HepG2 (cell line): ENCODE data around the gene DAB2IP. TPM values are rescaled to one million over a fixed set of nuclear protein-coding genes. Genes with fewer than 3 reads are reported as not detected.

Source experiments
- ELF1 ChIP-seq: sonication (generic); formaldehyde crosslinking; IDR thresholded peaks from 2 replicates; pipeline ENCODE4 v1.4.0; 2020; ENCODE audit warnings: missing genetic modification reagents
- GABPB1 ChIP-seq: IDR thresholded peaks from 2 replicates; pipeline ENCODE4 v1.6.1; 2016; ENCODE audit warnings: mild to moderate bottlenecking, missing genetic modification reagents, moderate library complexity, missing compliant biosample characterization
- HNF4A ChIP-seq: sonication (generic); formaldehyde crosslinking; IDR thresholded peaks from 2 replicates; pipeline ENCODE4 v1.4.0; 2020; ENCODE audit warnings: missing genetic modification reagents
- JDP2 ChIP-seq: sonication (generic); formaldehyde crosslinking; IDR thresholded peaks from 2 replicates; pipeline ENCODE4 v1.8.1; 2022; ENCODE audit warnings: missing genetic modification reagents, borderline replicate concordance
- MEIS2 ChIP-seq: sonication (generic); formaldehyde crosslinking; IDR thresholded peaks from 2 replicates; pipeline ENCODE4 v1.9.0; 2021; ENCODE audit warnings: mild to moderate bottlenecking, missing genetic modification reagents
- MZF1 ChIP-seq: sonication (generic); formaldehyde crosslinking; IDR thresholded peaks from 2 replicates; pipeline ENCODE4 v1.8.1; 2023; ENCODE audit warnings: mild to moderate bottlenecking, missing genetic modification reagents, borderline replicate concordance
- SALL2 ChIP-seq: sonication (generic); formaldehyde crosslinking; IDR thresholded peaks from 2 replicates; pipeline ENCODE4 v1.8.1; 2023; ENCODE audit warnings: mild to moderate bottlenecking, missing genetic modification reagents, inconsistent platforms
- SAP130 ChIP-seq: IDR thresholded peaks from 2 replicates; pipeline ENCODE4 v1.6.1; 2016; ENCODE audit warnings: low read depth
- SATB2 ChIP-seq: sonication (generic); formaldehyde crosslinking; IDR thresholded peaks from 2 replicates; pipeline ENCODE4 v1.5.0; 2020; ENCODE audit warnings: missing genetic modification reagents
- SIX1 ChIP-seq: sonication (generic); formaldehyde crosslinking; IDR thresholded peaks from 2 replicates; pipeline ENCODE4 v1.4.0; 2020; ENCODE audit warnings: missing genetic modification reagents, borderline replicate concordance
- ZBTB7B ChIP-seq: sonication (generic); formaldehyde crosslinking; IDR thresholded peaks from 2 replicates; pipeline ENCODE4 v1.4.0; 2020; ENCODE audit warnings: missing genetic modification reagents
- ZFP41 ChIP-seq: sonication (generic); formaldehyde crosslinking; IDR thresholded peaks from 2 replicates; pipeline ENCODE4 v1.4.0; 2020; ENCODE audit warnings: mild to moderate bottlenecking, missing genetic modification reagents, borderline replicate concordance
- ZNF383 ChIP-seq: sonication (generic); formaldehyde crosslinking; IDR thresholded peaks from 2 replicates; pipeline ENCODE4 v1.4.0; 2020; ENCODE audit warnings: missing genetic modification reagents, mild to moderate bottlenecking, borderline replicate concordance
- ZNF558 ChIP-seq: sonication (generic); formaldehyde crosslinking; IDR thresholded peaks from 2 replicates; pipeline ENCODE4 v1.9.0; 2022; ENCODE audit warnings: mild to moderate bottlenecking, missing genetic modification reagents, borderline replicate concordance
- ZNF703 ChIP-seq: sonication (generic); formaldehyde crosslinking; IDR thresholded peaks from 2 replicates; pipeline ENCODE4 v1.5.1; 2020; ENCODE audit warnings: missing genetic modification reagents, mild to moderate bottlenecking, moderate library complexity, borderline replicate concordance
- ZNF878 ChIP-seq: sonication (generic); formaldehyde crosslinking; IDR thresholded peaks from 2 replicates; pipeline ENCODE4 v1.8.1; 2023; ENCODE audit warnings: mild to moderate bottlenecking, missing genetic modification reagents, moderate library complexity
- polyA plus RNA-seq, 8 experiments: library from polyadenylated mRNA; depleted of rRNA in 3 of 8; stranded (reverse) in 7 of 8; unstranded in 1 of 8; fragments of >200 nt; fragmentation: Illumina TruSeq in 4 of 8; extraction: Trizol in 4 of 8; gene quantifications; 2 replicates each; pipeline versions ENCODE4 v1.2.1 to v1.2.3, GENCODE V29; 2011 to 2016; ENCODE audit warnings: low read depth in 4 of 8, missing spikeins in 1 of 8, mixed read lengths in 1 of 8; ENCODE audit not compliant: insufficient read depth in 1 of 8
- total RNA-seq, 5 experiments: library from RNA; depleted of rRNA; stranded (reverse); fragments of >200 nt; fragmentation: Illumina TruSeq; extraction: Trizol; gene quantifications; 2 replicates each; pipeline ENCODE4 v1.2.3, GENCODE V29; 2016; ENCODE audit warnings: low read depth in 1 of 5
- TF ChIP-seq, protein P1 (sequence below): sonication (generic); formaldehyde crosslinking; IDR thresholded peaks from 2 replicates; pipeline ENCODE4 v1.4.0; 2020; ENCODE audit warnings: missing genetic modification reagents

DAB2IP gene
- total and polyA plus RNA-seq, 2 of the 13 experiments (the other 11 are each of a cell fraction or from before 2014, with no cell fraction given): 25.3 to 37.9 TPM

DNA sequence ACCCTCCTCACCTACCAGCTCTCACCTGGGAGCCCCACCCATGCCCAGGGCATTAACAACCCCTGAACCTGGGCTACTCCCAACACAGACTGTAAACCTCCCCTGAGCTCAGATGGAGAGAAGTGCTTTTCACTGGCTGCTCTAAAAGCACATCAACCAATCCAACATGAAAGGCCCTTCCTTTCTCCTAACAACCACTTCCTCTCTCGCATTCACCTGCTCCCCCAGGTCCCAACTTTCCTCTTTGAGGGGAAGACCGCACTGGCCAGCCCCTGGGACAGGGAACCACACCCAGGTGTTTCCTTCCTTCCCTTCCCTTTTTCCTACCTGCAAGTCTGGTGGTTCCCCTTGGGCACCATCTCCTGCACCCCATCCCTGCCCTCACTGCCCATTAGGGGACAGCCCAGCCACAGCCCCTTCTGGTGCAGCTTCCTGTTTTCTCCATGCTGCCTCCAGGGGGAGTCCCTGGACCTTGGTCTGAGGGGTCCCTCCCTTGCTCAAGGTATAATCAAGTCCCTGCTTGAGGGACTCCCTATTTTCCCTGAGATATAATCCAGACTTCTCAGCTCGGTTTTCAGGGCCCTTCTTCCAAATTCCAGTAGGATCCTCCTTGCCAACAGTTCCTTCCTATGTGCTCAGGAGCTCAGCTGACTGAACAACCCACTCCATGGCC lies 30.5 kb upstream of the DAB2IP start (continued):
- TF ChIP-seq SIX1 (CRISPR knock-in tag) (no peak), ZNF558 (no peak), HNF4A (CRISPR knock-in tag) (peak; percentile 35; the same call in 1 of the 2 replicates), ZNF703 (CRISPR knock-in tag) (no peak), MZF1 (no peak), GABPB1 (CRISPR knock-in tag) (peak; percentile 38; the same call in 1 of the 2 replicates), ELF1 (CRISPR knock-in tag) (peak; percentile 65), SAP130 (no peak), ZBTB7B (CRISPR knock-in tag) (peak; percentile 29; the same call in 1 of the 2 replicates), ZNF878 (CRISPR knock-in tag) (no peak), SATB2 (CRISPR knock-in tag) (no peak), ZNF383 (CRISPR knock-in tag) (no peak), SALL2 (CRISPR knock-in tag) (no peak), ZFP41 (CRISPR knock-in tag) (no peak), MEIS2 (CRISPR knock-in tag) (no peak), JDP2 (no peak)
- TF ChIP-seq, protein P1, sequence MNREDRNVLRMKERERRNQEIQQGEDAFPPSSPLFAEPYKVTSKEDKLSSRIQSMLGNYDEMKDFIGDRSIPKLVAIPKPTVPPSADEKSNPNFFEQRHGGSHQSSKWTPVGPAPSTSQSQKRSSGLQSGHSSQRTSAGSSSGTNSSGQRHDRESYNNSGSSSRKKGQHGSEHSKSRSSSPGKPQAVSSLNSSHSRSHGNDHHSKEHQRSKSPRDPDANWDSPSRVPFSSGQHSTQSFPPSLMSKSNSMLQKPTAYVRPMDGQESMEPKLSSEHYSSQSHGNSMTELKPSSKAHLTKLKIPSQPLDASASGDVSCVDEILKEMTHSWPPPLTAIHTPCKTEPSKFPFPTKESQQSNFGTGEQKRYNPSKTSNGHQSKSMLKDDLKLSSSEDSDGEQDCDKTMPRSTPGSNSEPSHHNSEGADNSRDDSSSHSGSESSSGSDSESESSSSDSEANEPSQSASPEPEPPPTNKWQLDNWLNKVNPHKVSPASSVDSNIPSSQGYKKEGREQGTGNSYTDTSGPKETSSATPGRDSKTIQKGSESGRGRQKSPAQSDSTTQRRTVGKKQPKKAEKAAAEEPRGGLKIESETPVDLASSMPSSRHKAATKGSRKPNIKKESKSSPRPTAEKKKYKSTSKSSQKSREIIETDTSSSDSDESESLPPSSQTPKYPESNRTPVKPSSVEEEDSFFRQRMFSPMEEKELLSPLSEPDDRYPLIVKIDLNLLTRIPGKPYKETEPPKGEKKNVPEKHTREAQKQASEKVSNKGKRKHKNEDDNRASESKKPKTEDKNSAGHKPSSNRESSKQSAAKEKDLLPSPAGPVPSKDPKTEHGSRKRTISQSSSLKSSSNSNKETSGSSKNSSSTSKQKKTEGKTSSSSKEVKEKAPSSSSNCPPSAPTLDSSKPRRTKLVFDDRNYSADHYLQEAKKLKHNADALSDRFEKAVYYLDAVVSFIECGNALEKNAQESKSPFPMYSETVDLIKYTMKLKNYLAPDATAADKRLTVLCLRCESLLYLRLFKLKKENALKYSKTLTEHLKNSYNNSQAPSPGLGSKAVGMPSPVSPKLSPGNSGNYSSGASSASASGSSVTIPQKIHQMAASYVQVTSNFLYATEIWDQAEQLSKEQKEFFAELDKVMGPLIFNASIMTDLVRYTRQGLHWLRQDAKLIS (CRISPR knock-in tag): no peak
